Measurements from ENCODE around the gene SCLY. TPM values are rescaled to one million over a fixed set of nuclear protein-coding genes. Genes with fewer than 3 reads are reported as not detected.

SCLY gene
- total RNA-seq, 2 donors from 2014 or later, result 18.5 to 32.4 TPM

GRCh38 chr2:238130696-238131628 is 70.2 kb downstream of the SCLY start:
- Histone ChIP-seq H3K4me3 (no peak overlapping the region), H3K9me3 (no peaks in the 10 kb centered on the region), H3K27ac (no peak overlapping the region), H3K36me3 (replicated peaks in 1 of 2; ENCODE audit: insufficient read depth in 1 of 2, low read depth in 2 of 2) (no peaks in the 10 kb centered on the region), H3K4me1 (no peaks in the 10 kb centered on the region), H3K27me3 (no peaks in the 10 kb centered on the region)
- DNase-seq (peak in 1 of 4 donors; percentile 47), ATAC-seq (no peak)
- intact Hi-C loops (cut with DNase I), result no loop called here
- 89 to 100% methylated on average over 3 to 39 of the region's 68 CpGs for WGBS, 2 donors
- TF ChIP-seq CTCF (IDR thresholded peaks at IDR 0.05) (no peak), POLR2A (IDR thresholded peaks at IDR 0.05) (no peak)

- Histone ChIP-seq H3K4me1 (no peaks in the 10 kb centered on the region), H3K36me3 (replicated peaks in 1 of 2; ENCODE audit: insufficient read depth in 1 of 2, low read depth in 2 of 2) (no peaks in the 10 kb centered on the region), H3K4me3 (no peak overlapping the region), H3K27me3 (no peaks in the 10 kb centered on the region), H3K27ac (no peak overlapping the region), H3K9me3 (no peaks in the 10 kb centered on the region)
- intact Hi-C loops (cut with DNase I), result no loop called here
- DNase-seq (no peak), ATAC-seq (no peak)
- TF ChIP-seq POLR2A (IDR thresholded peaks at IDR 0.05) (no peak), CTCF (IDR thresholded peaks at IDR 0.05) (no peak)
- 89 to 97% methylated on average over 6 to 14 of the region's 14 CpGs for WGBS, 2 donors
These were observed 71.1 kb downstream of the SCLY start for GRCh38 chr2:238131761-238132462.

GRCh38 chr2:238132463-238133450 is 72.0 kb downstream of the SCLY start:
- intact Hi-C loops (cut with DNase I), result no loop called here
- TF ChIP-seq POLR2A (IDR thresholded peaks at IDR 0.05), result no peak
- TF ChIP-seq CTCF (IDR thresholded peaks at IDR 0.05), result no peak
- Histone ChIP-seq H3K36me3 (replicated peaks in 1 of 2; ENCODE audit: insufficient read depth in 1 of 2, low read depth in 2 of 2) (no peaks in the 10 kb centered on the region), H3K27me3 (no peaks in the 10 kb centered on the region), H3K4me1 (no peaks in the 10 kb centered on the region), H3K4me3 (no peak overlapping the region), H3K27ac (no peak overlapping the region), H3K9me3 (no peaks in the 10 kb centered on the region)
- 90% methylated on average over 21 to 22 of the region's 23 CpGs for WGBS, 2 donors
- ATAC-seq, result no peak
- DNase-seq, result no peak

GRCh38 chr2:238133499-238134392 is 72.9 kb downstream of the SCLY start:
- Histone ChIP-seq H3K4me1 (no peaks in the 10 kb centered on the region), H3K27me3 (no peaks in the 10 kb centered on the region), H3K4me3 (no peak overlapping the region), H3K9me3 (no peaks in the 10 kb centered on the region), H3K27ac (no peak overlapping the region), H3K36me3 (replicated peaks in 1 of 2; ENCODE audit: insufficient read depth in 1 of 2, low read depth in 2 of 2) (no peaks in the 10 kb centered on the region)
- DNase-seq (no peak), ATAC-seq (no peak)
- 70 to 75% methylated on average over 5 to 14 of the region's 14 CpGs for WGBS, 2 donors
- no peak for TF ChIP-seq POLR2A (IDR thresholded peaks at IDR 0.05)
- TF ChIP-seq CTCF (IDR thresholded peaks at IDR 0.05), result no peak
- intact Hi-C loops (cut with DNase I), result no loop called here
